Cerebellar nuclear complex (tissue), 1 donor: ENCODE measurements around the gene RERE.

Source experiments
- DNase-seq, 2 experiments: peaks; one replicate each; lab custom pipeline; 2025; lab: John Stamatoyannopoulos, UW

Gene RERE

DNA sequence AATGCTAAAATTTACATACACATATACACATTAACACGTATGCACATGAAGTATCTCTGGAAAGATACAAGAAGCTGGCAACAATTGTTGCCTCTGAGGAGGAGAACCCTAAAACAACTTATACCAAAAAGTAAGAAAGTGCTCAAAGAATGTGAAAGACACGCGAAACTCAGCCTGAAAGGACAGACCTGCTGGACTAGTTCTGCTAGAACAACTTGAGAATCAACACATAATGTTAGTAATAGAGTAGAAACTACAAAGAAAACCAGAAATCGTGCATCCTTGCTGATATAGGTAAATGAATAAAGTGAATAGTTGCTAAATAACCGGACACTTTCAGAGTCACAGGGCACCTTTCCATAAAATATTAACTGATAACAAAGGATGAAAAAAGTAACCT lies 242.5 kb downstream of the RERE start:
- no peak for DNase-seq

DNA sequence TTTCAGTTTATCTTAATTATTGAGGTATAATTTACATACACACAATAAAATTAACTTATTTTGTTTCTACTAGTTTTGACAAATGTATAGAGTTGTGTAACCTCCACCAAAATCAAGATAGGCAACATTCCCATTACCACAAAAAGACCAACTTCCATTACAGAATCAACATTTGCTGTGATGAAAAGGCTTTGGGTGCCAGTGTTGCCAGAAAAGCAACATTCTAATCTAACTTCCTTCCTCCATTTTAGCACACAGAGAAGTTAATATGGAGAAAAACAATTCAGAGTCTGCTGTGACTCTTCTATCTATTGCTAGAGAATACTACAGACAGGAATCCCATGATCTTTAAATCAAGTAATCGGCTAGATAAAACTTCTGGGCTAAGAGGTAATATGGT lies 245.3 kb downstream of the RERE start:
- no peak for DNase-seq

DNA sequence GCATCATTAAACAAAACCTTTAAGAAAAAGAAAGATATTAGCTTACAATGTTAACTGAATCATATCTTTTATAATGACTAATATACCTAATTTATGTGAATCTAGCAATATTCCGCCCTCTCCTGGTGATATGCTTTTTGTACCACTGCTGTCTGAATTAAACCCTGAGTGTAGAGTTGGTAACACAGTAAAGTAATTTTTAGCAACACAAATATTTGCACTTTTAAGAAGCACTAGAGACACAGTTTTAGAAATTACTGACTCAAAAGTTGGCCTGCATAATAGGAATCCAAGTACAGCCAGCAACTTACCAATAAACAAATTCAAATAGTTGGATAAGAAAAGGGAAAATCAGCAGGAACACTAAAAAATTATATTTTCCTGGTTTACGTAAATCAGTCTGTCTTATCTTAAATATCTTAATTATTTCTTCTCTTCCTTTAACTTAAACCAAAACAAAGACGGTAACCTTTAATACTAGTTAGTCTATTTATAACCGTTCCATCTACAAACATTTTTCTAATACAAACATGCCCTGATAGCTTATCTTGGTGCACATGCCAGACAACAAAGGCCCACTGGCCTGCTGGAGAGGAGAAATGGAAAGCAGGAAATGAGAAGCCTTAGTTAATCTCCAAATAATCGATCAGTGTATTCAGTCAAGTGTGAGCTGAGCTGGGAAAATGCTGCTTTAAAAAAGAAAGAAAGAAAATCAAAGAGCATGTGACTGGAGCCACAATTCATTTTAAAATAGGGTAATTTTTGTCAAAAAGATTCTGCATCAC lies 246.0 kb downstream of the RERE start:
- DNase-seq: no peak

DNA sequence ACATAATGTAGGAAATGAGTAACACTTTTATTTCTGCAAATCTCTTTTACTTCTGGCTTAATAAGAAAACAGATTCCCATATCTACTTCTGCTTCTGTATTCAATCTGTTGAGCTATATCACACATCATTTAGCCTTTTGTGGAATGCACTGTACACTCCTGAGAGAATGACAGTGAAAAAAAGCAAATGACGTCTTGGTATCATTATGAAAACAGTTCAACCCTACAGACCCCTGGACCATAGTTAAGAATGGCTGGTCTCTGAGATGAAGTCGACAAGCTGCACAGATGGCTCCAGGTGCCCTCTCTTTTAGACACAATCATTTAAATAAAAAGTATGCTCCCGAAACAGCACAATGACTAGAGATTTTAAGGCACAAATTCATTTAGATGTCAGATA lies 247.0 kb downstream of the RERE start:
- no peak for DNase-seq

DNA sequence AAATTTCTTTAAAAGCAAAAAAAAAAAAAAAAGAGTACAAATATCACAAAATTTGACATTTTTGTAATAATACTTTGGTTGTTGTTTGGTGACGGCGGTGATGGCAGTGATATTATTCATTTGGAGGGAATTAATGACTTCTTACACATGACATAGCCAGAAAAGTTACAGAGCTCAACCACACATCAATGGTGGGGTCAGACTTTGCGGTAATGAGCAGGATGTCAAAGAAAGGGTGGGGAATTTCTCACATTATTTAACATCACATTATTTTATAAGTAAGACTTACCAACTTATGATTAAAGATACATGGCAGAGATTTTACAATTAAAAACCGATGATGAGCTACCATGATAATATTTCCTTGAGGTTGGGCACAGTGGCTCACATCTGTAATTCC lies 248.2 kb downstream of the RERE start:
- no peak for DNase-seq

DNA sequence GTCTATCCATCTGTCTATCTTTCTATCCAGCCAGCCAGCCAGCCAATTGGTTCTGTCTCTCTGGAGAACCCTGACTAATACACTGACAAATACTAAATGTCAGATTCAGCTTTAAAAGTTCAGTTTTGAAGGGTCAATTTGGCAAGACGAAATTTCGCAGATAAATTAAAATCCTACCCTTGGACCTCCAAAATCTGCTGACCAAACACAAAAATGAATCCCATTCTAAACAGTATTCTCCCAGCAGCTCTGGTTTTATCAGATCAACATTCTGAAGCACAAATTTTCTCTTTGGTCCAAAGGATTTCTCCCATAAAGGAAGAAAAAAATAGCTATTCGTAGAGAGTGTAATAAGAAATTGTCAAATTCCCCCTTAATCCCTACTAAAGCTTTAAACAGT lies 248.6 kb downstream of the RERE start:
- no peak for DNase-seq

DNA sequence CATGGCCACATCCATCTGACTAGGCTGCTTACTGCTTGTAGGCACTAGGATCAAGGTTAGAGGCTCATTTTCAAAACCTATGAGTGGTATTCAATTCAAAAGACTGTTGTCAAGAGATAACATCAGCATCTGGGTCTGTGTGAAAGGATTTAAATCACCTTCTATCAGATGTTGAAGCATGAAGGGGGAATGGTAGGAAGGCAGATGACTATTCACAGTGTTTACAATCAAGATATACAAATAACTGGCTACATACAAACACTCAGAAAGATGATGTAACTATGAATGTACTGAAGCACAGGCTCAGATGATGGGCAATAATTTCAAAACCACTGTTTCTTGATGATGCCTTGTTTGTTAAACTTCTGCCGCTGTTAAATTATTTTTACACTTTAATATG lies 250.3 kb downstream of the RERE start:
- DNase-seq: no peak

DNA sequence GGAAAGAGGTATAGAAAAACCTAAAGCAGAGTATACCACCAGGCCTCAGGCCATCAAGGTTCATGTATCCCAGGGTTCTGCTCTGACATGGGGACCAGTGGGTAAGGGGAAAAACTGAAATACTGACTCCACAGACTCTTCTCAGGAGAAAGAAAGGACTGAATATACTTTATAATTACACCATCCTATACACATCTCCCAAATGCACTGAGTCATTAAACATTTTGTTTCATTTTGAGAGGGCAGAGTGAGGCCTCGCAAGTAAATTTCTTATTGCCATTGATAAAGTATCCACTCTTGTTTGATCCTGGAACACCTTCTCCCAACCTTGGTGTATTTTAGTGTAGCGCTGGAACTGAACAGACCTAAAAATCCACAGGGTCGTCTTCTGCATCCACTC lies 251.6 kb downstream of the RERE start:
- no peak for DNase-seq

DNA sequence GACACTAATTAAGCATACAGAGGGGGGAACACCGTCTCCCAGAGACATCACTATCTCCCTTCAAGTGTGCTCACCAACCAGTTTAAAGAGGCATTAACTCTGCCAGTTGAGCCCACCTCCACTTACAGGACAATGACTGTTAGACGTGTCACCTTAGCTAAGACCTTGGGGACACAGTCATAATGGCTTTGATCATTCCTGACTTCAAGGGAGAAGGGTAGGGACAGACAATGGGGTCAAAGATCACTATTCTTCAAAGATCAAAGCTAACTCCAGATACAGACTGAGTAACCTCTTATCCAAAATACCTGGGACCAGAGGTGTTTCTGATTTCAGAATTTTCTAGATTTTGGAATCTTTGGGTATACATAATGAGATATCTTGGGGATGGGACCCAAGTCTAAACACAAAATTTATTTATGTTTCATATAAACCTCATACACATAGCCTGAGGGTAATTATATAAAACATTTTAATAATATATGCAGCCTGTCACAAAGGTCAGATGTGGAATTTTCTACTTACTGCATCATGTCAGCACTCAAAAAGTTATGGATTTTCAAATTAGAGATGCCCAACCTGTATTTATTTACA lies 253.4 kb downstream of the RERE start:
- DNase-seq: no peak

DNA sequence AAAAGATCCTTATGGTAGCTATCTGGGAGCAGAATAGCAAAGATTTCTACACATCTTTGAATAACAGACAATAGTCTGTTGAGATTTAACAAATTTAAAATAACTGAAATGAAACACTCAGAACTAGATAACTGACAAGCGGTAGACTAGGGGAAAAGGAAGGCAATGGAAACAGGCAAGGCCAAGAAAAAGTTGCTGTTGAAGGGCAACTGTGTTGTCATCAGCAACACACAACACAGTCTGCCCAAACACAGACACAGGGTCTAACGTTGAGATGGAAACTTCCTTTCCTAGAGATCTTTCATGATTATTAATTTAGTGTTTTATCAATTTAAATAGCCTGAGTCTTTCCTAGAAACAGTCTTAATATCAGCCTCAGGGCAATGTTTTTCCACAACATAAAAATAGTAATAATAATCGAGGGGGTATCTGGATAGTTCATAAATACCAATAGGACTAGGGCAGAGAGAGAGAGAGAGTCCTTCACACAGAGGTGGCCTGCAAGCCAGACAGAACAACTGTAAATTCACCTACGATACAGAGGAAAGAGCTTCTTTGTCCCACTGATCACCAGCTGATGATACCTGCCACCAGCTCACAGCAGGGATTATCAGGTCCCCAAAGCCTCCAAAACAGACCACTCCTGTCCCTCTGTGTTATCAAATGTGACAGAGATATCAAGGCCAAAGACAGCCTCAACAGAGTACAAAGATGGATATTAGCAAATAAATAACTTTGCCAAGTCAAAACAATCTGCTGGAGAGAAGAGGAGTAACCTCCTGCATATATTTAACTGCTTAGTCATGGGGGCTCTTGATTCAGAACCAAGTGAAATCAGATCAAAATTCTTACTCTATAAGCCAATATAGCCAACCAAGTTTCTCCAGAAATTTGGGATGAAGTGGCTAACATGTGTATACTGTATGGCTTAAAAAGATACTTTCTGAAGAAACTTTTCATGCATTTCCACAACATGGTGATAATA lies 254.3 kb downstream of the RERE start:
- DNase-seq: no peak

DNA sequence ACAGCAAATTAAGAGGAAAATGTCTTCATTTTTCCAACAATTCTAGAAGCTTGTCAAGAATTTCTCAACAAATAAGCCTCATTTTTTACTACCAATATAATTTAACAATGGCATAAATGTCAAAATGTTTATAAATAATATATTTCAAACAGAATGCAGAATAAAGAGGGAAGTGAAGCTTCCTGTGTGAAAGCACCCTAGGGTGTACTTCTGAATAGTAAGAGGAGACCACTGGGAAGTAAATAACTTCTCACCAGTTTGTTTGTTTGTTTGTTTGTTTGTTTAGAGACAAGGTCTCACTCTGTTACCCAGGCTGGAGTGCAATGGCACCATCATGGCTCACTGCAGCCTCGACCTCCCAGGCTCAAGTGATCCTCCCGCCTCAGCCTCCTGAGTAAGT lies 255.2 kb downstream of the RERE start:
- DNase-seq: no peak

DNA sequence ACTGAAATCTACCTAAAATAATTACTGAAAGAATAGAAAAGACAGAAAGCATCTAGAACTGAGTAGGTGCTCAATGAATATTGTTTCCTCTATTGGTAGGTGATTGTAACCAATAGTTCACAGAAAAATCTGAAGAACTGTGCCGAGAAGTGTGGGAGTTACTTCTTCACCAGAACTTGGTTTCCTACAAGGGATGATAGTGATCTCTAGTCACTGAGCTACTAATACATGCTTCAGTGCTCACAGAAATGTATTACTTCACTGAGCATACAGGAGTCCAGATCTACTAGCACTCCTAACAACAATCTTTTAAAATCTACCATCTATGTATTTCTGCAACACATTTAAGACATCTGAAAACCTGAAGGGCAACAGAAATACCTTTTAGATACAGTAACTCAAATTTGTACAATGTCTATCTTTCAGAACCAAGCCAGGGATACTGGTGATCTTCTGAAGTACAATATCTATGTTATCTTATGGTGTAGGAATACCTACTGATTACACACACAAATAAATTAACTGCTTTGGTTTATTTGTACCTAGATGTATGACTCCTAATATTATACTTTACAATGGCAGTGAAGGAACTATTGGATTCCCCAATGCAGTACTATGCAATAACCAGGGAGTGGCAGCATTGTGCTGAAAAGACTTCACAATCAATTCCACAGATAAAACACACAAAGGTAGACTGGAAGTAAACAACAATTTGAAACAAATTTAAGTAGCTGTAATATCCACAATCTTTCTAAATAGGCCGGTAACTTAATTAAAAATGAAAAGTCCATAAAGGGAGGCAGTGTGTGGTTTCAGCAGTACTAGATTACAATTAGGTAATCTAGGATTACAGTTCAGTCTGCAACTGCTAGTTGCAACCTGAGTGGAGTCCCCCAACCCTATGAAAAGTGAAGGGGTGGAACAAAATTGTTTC lies 256.6 kb downstream of the RERE start:
- DNase-seq: peak in 1 of 2 experiments; percentile 33

DNA sequence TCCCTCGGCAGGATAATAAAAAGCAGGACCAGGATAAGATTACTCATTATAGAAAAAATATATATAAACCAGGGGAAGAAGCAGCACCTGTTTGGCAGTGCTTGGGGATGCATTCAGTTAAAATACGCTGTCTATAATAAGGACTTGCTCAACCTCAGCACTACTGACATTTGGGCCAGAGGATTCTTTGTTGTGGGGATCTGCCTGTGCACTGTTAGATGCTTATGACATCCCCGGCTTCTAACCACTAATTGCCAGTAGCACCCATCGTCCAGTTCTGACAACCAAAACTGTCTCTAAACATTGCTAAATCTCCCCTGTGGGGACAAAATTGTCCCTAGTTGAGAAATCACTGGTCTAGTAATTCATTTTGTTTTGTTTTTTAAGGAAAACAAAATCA lies 257.4 kb downstream of the RERE start:
- DNase-seq: no peak

DNA sequence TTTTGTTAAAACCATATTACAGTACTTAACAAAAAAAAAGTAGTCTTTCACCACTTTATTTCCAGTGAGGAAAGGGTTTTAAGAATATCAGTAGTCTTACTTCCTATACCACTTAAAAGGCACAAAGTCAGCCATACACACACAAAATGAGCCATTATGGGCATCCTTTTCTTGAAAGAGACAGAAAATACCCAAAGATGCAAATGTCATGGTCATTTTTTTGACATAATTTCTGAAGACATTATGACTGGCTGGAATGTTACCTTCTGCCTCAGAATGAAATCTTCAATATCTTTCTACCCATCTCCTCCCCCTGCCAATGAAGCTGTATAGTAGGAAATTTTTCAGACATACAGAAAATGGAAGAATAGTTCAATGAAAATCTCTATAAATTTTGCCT lies 261.9 kb downstream of the RERE start:
- no peak for DNase-seq

DNA sequence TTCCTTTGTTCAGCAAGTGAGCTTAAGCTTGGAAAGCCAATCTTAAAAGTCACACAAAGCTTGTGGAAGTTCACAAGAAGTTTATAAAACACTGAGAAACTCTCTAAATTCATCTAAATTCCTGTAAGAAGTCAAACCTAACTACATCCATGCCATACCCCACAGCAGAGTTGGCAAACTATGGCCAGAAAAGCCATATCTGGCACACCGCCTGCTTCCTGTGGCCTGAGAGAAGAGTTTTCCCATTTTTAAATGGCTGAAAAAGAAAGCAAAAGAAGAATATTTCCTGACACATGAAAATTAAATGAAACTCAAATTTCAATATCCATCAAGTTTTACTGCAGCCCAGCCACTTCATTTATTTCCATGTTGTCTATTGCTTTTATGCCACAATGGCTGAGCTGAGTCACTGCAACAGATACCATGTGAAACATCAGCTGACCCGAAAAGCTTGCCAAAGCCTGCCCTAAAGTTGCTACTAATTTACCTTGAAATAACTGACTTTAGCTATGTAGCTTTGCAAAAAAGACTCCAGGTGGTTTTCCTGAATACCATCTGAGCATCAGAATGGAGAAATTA lies 262.4 kb downstream of the RERE start:
- no peak for DNase-seq

DNA sequence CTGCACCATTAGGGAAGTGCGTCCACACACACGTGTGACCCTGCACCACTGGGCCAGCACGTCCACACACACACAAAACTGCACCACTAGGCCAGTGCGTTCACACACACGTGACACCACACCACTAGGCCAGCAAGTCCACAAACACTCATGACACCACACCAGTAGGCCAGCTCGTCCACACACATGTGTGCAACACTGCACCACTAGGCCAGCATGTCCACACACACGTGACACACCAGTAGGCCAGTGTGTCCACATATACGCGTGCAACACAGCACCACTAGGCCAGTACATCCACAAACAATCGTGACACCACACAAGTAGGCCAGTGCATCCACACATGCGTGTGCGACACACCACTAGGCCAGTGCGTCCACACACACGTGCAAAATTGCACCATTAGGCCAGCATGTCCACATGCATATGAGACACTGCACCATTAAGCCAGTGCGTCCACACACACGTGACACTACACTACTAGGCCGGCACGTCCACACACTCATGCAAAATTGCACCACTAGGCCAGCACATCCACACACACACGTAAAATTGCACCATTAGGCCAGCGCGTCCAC lies 264.5 kb downstream of the RERE start:
- no peak for DNase-seq

DNA sequence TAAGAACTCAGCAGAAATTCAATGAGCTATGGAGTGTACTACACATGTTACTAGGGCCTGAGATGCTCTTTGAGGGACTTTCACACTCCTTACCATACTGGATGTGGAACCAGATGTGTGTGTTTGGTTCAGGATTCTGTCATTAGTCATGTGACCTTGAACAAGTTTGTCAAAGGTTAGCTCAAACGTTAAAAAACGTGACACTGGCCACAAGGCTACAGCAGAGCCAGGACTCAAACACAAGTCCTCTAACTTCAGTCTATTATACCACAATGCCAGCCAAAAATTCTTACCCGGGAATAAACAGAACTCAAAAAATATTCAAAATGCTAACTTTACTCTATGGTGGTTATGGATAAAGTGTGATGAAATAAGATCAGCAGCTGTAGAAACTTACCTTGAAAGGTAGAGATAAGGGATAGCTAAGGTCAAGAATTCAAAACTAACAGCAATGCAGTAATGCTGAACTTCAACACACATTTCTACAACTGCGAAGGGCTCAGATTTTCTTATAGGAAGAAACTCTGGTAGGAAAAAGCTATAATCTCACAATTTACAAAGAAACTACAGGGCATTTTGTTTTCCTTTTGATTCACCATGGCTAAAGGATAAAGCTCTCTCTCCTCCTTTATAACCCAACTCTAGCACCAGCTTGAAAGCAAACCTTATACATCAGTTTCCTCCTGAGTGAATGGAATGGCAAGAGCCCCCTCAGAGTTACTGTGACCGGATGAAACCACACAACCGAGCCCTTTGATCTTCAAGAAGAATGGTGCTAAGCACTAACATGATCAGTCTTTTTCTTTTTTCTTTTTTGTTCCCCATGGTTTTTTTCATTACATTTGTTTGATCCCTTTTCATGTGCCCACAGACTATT lies 265.6 kb downstream of the RERE start:
- DNase-seq: no peak

DNA sequence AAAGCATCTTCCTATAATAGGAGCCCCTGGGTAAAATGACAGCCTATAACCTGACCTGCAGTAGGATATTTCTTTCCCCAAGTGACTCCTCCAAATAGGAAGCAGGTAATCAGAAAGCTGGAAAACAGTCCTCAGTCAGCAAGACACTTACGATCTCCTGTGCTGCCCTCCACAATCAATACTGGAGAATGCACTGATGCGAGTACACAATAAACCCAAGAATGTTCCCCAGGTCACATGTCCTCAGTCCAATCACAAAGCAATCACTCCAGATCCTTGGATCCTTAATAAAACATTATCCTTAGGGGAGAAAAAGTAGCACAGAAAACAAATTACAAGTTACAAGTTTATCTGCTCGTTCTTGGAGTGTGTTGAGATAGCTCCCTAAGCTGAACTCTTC lies 266.4 kb downstream of the RERE start:
- no peak for DNase-seq

DNA sequence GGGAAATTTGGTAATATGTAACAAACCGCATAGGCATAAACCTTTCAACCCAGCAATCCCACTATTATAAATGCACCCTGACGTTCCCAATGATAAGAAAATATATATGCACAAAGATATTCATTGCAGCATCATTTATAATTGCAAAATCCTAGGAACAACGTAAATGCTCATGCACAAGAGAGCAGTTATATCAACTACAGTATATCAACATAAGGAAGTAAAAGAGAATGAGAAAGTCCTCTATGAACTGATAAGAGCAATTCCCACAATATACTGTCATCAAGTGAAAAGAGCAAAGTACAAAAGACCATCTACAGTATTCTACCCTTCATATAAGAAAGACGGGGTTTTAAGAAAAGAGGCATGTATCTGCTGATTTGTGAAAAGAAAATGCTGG lies 269.6 kb downstream of the RERE start:
- DNase-seq: no peak

DNA sequence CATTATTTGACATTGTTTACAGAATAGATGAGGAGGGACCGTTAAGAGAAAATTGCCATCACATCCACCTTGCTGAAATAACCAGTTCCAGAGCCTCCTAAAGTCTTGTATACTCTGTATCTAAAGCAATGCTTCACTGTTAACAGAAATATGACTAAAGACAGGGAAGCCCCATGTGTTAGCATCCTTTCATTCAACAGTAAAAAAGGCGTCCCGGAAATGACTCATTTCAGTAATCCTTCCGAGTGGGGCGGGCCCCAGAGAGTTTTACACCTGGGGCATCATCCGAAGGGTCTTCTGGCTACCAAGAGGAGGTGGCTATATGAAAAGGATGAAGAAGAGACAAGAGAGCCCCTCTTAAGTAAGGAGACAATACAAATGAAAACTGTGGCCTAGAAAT lies 272.4 kb downstream of the RERE start:
- no peak for DNase-seq
